Mesenchymal stem cell (in vitro differentiated cells and primary cell): Measurements from ENCODE around the gene CRADD.
A peak's percentile ranks its signal among the peaks of the same experiment; 100 is the strongest.

Source experiments
- DNase-seq: peaks from one replicate; pipeline ENCODE4 v3.0.0-alpha.2; 2013
- H2AFZ ChIP-seq: one replicate; pipeline ENCODE4 v1.6.1; 2013; ENCODE audit warnings: low read depth, mild to moderate bottlenecking, control low read depth, inconsistent platforms, low read length, moderate library complexity
- H2AK5ac ChIP-seq: 2 replicates; pipeline ENCODE4 v1.6.1; 2013; ENCODE audit warnings: low read length, moderate library complexity, mild to moderate bottlenecking, inconsistent platforms; ENCODE audit not compliant: severe bottlenecking
- H2BK120ac ChIP-seq: one replicate; pipeline ENCODE4 v1.6.1; 2013; ENCODE audit warnings: low read depth, mild to moderate bottlenecking, inconsistent platforms, low read length, moderate library complexity
- H2BK12ac ChIP-seq, 2 experiments: one replicate each; pipeline ENCODE4 v1.6.1; 2013; ENCODE audit warnings: inconsistent platforms in 2 of 2, low read length in 2 of 2, mild to moderate bottlenecking in 2 of 2, moderate library complexity in 2 of 2, control low read depth in 1 of 2
- H2BK15ac ChIP-seq: one replicate; pipeline ENCODE4 v1.6.1; 2013; ENCODE audit warnings: mild to moderate bottlenecking, low read depth, inconsistent platforms; ENCODE audit not compliant: poor library complexity, severe bottlenecking
- H2BK5ac ChIP-seq: 2 replicates; pipeline ENCODE4 v1.6.1; 2013; ENCODE audit warnings: low read depth, mild to moderate bottlenecking, low read length, control low read depth, inconsistent platforms; ENCODE audit not compliant: poor library complexity, severe bottlenecking
- H3K14ac ChIP-seq, 2 experiments: one replicate each; pipeline ENCODE4 v1.6.1; 2013; ENCODE audit warnings: inconsistent platforms in 2 of 2, low read length in 2 of 2, control low read depth in 1 of 2, mild to moderate bottlenecking in 1 of 2, moderate library complexity in 1 of 2
- H3K18ac ChIP-seq, 2 experiments: one replicate each; pipeline ENCODE4 v1.6.1; 2013; ENCODE audit warnings: inconsistent platforms in 2 of 2, low read length in 2 of 2, control low read depth in 1 of 2, low read depth in 1 of 2, mild to moderate bottlenecking in 1 of 2
- H3K23ac ChIP-seq, 2 experiments: one replicate each; pipeline ENCODE4 v1.6.1; 2013; ENCODE audit warnings: inconsistent platforms in 2 of 2, low read length in 2 of 2, mild to moderate bottlenecking in 2 of 2, moderate library complexity in 2 of 2, control low read depth in 1 of 2
- H3K27ac ChIP-seq: 2 replicates; pipeline ENCODE4 v1.5.1; 2013; ENCODE audit warnings: mild to moderate bottlenecking, moderate library complexity, low read length, control low read depth, inconsistent platforms; ENCODE audit not compliant: poor library complexity, severe bottlenecking
- H3K27me3 ChIP-seq, 2 experiments: 2 replicates each; pipeline versions ENCODE4 v1.6.1 to v1.7.0; 2013; ENCODE audit warnings: low read length in 2 of 2, mild to moderate bottlenecking in 2 of 2, moderate library complexity in 2 of 2, control low read depth in 1 of 2, inconsistent platforms in 1 of 2; ENCODE audit not compliant: control insufficient read depth in 1 of 2, insufficient read depth in 1 of 2
- H3K36me3 ChIP-seq, 2 experiments: 2 replicates each; pipeline versions ENCODE4 v1.6.1 to v1.7.0; 2013; ENCODE audit warnings: low read length in 2 of 2, control low read depth in 1 of 2, inconsistent platforms in 1 of 2, low read depth in 1 of 2, mild to moderate bottlenecking in 1 of 2; ENCODE audit not compliant: insufficient read depth in 2 of 2, control insufficient read depth in 1 of 2
- H3K4ac ChIP-seq, 2 experiments: one replicate each; pipeline ENCODE4 v1.6.1; 2013; ENCODE audit warnings: inconsistent platforms in 2 of 2, low read length in 2 of 2, mild to moderate bottlenecking in 2 of 2, moderate library complexity in 2 of 2, control low read depth in 1 of 2, low read depth in 1 of 2
- H3K4me1 ChIP-seq: 2 replicates; pipeline ENCODE4 v1.6.1; 2013; ENCODE audit warnings: low read depth, low read length, control low read depth; ENCODE audit not compliant: control insufficient read depth, insufficient read depth
- H3K4me2 ChIP-seq: 2 replicates; pipeline ENCODE4 v1.6.1; 2013; ENCODE audit warnings: low read length, mild to moderate bottlenecking, inconsistent platforms; ENCODE audit not compliant: poor library complexity, severe bottlenecking
- H3K4me3 ChIP-seq, 2 experiments: 2 replicates each; pipeline versions ENCODE4 v1.5.1 to v1.7.0; 2013; ENCODE audit warnings: low read length in 2 of 2, mild to moderate bottlenecking in 2 of 2, control low read depth in 1 of 2, low read depth in 1 of 2; ENCODE audit not compliant: insufficient read depth in 1 of 2
- H3K79me1 ChIP-seq: replicated peaks from 2 replicates; pipeline ENCODE4 v1.6.1; 2013; ENCODE audit warnings: mild to moderate bottlenecking, control low read depth, low read length, inconsistent platforms; ENCODE audit not compliant: poor library complexity, severe bottlenecking
- H3K9ac ChIP-seq: 2 replicates; pipeline ENCODE4 v1.7.0; 2013; ENCODE audit warnings: mild to moderate bottlenecking, low read length, moderate library complexity
- H3K9me3 ChIP-seq: 2 replicates; pipeline ENCODE4 v1.7.0; 2013; ENCODE audit warnings: mild to moderate bottlenecking, low read length; ENCODE audit not compliant: control insufficient read depth
- H4K8ac ChIP-seq: one replicate; pipeline ENCODE4 v1.6.1; 2013; ENCODE audit warnings: inconsistent platforms, mild to moderate bottlenecking, low read length, moderate library complexity
- H4K91ac ChIP-seq: one replicate; pipeline ENCODE4 v1.6.1; 2013; ENCODE audit warnings: mild to moderate bottlenecking, low read length, inconsistent platforms
- WGBS: methylation state at CpG from one replicate; pipeline ENCODE4 v1.1.7; 2013; ENCODE audit warnings: mixed read lengths; 5-methylcytosine and 5-hydroxymethylcytosine counted together

The CRADD gene

DNA sequence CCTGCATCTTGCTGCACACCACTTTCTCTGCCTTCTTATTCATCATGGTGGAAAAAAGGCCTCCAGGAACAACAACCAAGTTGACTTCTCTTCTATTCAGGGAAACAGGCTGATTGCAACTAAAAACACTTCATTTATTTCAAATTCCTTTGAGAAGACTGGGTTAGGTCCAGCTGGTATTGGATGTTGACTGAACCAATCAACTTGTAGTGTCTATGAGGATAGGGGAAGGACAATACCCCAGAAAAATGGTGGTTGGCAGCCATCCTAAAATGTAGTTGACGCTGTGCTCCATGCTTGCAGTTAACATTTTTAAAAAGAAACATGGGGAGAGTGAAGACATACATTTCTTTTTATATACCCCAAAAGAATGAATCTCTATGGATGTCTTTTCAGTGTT is 34.4 kb upstream of the CRADD start:
- Histone ChIP-seq H2BK15ac (no peak overlapping the region), H3K4me2 (no peak overlapping the region), H3K4me1 (no peaks in the 10 kb centered on the region), H3K9ac (no peak overlapping the region), H3K9me3 (no peaks in the 10 kb centered on the region), H2BK5ac (no peak overlapping the region), H3K36me3 (no peaks in the 10 kb centered on the region), H2BK120ac (no peak overlapping the region), H3K4me3 (no peak overlapping the region), H3K27me3 (peaks cover 0 to 8% of the 10 kb centered on the region in 2 experiments), H4K91ac (no peak overlapping the region), H2AK5ac (no peak overlapping the region), H3K18ac (no peak overlapping the region), H3K79me1 (no peaks in the 10 kb centered on the region), H3K27ac (no peak overlapping the region), H2AFZ (no peak overlapping the region), H3K14ac (no peak overlapping the region), H3K23ac (no peak overlapping the region), H2BK12ac (no peak overlapping the region), H3K4ac (no peak overlapping the region), H4K8ac (no peak overlapping the region)
- DNase-seq, result no peak
- WGBS, result no CpG with 5 or more reads among the region's 1 CpG

DNA sequence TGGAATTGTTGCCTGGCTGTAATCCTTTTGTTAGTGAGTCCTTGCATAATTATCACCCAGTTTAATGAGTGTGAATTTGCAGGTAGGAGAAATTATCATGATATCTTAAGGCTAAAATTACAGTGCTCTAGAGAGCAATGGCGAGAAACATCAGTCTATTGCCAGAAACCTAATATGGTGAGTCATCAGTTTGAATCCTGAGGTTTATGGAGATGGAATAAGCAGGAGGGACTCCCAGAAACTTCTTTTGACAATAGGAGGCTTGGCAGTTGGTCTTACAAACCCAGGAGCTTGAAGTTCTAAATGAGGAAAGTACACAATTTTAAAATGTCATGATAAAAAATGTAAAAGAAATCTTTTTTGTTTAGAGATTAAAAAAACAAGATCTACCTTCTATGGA is 31.5 kb upstream of the CRADD start:
- Histone ChIP-seq H3K18ac (no peak overlapping the region), H3K27me3 (no peaks in the 10 kb centered on the region), H3K4ac (no peak overlapping the region), H2BK12ac (no peak overlapping the region), H3K9ac (no peak overlapping the region), H4K8ac (no peak overlapping the region), H3K23ac (no peak overlapping the region), H2AK5ac (no peak overlapping the region), H3K36me3 (no peaks in the 10 kb centered on the region), H4K91ac (no peak overlapping the region), H3K4me1 (no peaks in the 10 kb centered on the region), H3K4me3 (no peak overlapping the region), H2AFZ (no peak overlapping the region), H3K14ac (no peak overlapping the region), H3K9me3 (no peaks in the 10 kb centered on the region), H3K4me2 (no peak overlapping the region), H3K27ac (no peak overlapping the region), H2BK120ac (no peak overlapping the region), H2BK15ac (no peak overlapping the region), H3K79me1 (no peaks in the 10 kb centered on the region), H2BK5ac (no peak overlapping the region)
- peak; percentile 6 for DNase-seq
- WGBS, result 98% methylated on average over 1 of the region's 1 CpG

DNA sequence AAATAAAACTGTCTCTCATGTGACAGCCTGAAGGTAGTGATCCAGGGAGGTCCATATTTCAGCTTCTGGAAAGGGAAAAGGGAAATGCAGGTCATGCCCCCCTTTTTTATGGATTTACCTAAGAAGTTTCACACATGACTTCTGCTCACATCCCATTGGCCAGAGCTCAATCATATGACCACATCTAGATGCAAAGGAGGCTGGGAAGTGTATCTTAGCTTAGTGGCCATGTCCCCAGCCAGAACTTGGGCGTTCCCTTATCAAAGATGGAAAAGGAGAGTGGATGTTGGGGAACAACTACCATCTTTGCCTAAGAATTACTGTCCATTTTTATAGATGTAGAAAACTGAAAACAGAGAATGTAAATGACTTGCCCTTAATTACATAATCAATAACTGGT is 26.5 kb upstream of the CRADD start:
- H2BK5ac ChIP-seq, result no peak overlapping the region
- H3K36me3 ChIP-seq, result no peaks in the 10 kb centered on the region
- no peak overlapping the region for H2AFZ ChIP-seq
- no peak overlapping the region for H3K18ac ChIP-seq
- H2AK5ac ChIP-seq, result no peak overlapping the region
- H2BK120ac ChIP-seq, result no peak overlapping the region
- H3K79me1 ChIP-seq, result no peaks in the 10 kb centered on the region
- no peak overlapping the region for H2BK15ac ChIP-seq
- no peak overlapping the region for H3K14ac ChIP-seq
- no peak overlapping the region for H3K9ac ChIP-seq
- no peak overlapping the region for H3K27ac ChIP-seq
- no peak overlapping the region for H2BK12ac ChIP-seq
- no peak overlapping the region for H3K4ac ChIP-seq
- no peaks in the 10 kb centered on the region for H3K9me3 ChIP-seq
- no peaks in the 10 kb centered on the region for H3K4me1 ChIP-seq
- no peak overlapping the region for H3K4me3 ChIP-seq
- H3K27me3 ChIP-seq, result no peaks in the 10 kb centered on the region
- no peak overlapping the region for H4K91ac ChIP-seq
- H3K23ac ChIP-seq, result no peak overlapping the region
- WGBS, result no CpG with 5 or more reads among the region's 1 CpG
- H3K4me2 ChIP-seq, result no peak overlapping the region
- no peak for DNase-seq
- H4K8ac ChIP-seq, result no peak overlapping the region

DNA sequence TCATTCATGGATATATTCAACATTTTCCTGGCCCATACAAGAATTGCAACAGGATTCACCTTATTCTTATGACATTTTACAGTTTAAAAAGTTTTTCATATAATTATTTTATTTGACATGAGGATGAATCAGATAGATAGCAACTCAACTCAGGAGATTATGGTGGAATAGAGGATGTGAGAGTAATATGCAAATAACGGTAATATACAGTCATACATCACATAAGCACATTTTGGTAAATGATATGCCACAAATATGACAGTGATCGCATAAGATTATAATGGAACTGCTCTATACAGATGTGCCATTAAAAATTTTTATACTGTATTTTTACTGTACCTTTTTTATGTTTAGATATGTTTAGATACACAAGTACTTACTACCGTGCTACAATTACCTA is 24.1 kb upstream of the CRADD start:
- Histone ChIP-seq H3K27me3 (no peaks in the 10 kb centered on the region), H4K8ac (no peak overlapping the region), H2AFZ (no peak overlapping the region), H3K23ac (no peak overlapping the region), H3K9me3 (peaks cover 3% of the 10 kb centered on the region), H4K91ac (no peak overlapping the region), H3K18ac (no peak overlapping the region), H2BK120ac (no peak overlapping the region), H3K27ac (no peak overlapping the region), H2AK5ac (no peak overlapping the region), H3K4me2 (no peak overlapping the region), H3K4me3 (no peak overlapping the region), H2BK12ac (no peak overlapping the region), H3K9ac (no peak overlapping the region), H3K4me1 (no peaks in the 10 kb centered on the region), H3K4ac (no peak overlapping the region), H2BK15ac (no peak overlapping the region), H3K14ac (no peak overlapping the region), H2BK5ac (no peak overlapping the region), H3K36me3 (no peaks in the 10 kb centered on the region), H3K79me1 (no peaks in the 10 kb centered on the region)
- no peak for DNase-seq
- WGBS, result no CpG with 5 or more reads among the region's 3 CpGs
